Fibroblast of the aortic adventitia (primary cell): ENCODE results near the gene PRKAR2A. TPM values are rescaled to one million over a fixed set of nuclear protein-coding genes. Genes with fewer than 3 reads are reported as not detected.
"Not testable (repeated sequence)": the region's sequence is repeated elsewhere in the genome, so short reads cannot be mapped to it uniquely, and the experiment has no call there.

Source experiments
- DNase-seq: peaks from one replicate; pipeline ENCODE4 v3.0.0-alpha.2; 2010; ENCODE audit warnings: low read depth
- H3K4me3 ChIP-seq: 2 replicates; pipeline ENCODE4 v1.5.1; 2011; ENCODE audit warnings: low read depth, mild to moderate bottlenecking, control low read depth, low read length, moderate library complexity
- total RNA-seq: library from RNA; depleted of rRNA; stranded (reverse); fragments of >200 nt; gene quantifications from 2 replicates; pipeline ENCODE4 v1.2.3, GENCODE V29; 2012; ENCODE audit warnings: low replicate concordance
- TF ChIP-seq, protein P1 (sequence below): IDR thresholded peaks from 2 replicates; pipeline ENCODE4 v1.5.1; 2011; ENCODE audit warnings: mild to moderate bottlenecking, low read length, control low read depth, inconsistent platforms; ENCODE audit not compliant: insufficient read depth

PRKAR2A gene
- total RNA-seq, 1 donor, result 43.4 TPM

DNA sequence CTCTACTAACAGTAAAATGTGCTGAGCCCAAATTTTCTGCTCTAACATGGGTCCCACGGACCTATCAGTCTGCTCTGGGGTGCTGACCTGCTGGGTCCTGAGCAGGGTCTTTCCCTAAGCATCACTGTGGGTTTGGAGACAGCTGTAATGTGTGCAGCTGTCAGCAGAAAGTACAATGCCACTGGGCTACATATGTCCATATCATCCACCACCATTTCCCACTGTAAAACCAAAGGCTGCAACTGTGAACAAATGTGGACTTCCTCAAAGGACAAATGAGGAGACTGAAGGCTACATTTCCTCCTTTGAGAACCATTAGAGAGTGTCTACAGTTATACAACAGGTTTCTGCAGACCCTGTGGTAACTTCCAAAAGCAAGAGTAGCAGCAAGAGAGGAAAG is 96.8 kb downstream of the PRKAR2A start:
- TF ChIP-seq, protein P1, sequence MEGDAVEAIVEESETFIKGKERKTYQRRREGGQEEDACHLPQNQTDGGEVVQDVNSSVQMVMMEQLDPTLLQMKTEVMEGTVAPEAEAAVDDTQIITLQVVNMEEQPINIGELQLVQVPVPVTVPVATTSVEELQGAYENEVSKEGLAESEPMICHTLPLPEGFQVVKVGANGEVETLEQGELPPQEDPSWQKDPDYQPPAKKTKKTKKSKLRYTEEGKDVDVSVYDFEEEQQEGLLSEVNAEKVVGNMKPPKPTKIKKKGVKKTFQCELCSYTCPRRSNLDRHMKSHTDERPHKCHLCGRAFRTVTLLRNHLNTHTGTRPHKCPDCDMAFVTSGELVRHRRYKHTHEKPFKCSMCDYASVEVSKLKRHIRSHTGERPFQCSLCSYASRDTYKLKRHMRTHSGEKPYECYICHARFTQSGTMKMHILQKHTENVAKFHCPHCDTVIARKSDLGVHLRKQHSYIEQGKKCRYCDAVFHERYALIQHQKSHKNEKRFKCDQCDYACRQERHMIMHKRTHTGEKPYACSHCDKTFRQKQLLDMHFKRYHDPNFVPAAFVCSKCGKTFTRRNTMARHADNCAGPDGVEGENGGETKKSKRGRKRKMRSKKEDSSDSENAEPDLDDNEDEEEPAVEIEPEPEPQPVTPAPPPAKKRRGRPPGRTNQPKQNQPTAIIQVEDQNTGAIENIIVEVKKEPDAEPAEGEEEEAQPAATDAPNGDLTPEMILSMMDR, result no peak

DNA sequence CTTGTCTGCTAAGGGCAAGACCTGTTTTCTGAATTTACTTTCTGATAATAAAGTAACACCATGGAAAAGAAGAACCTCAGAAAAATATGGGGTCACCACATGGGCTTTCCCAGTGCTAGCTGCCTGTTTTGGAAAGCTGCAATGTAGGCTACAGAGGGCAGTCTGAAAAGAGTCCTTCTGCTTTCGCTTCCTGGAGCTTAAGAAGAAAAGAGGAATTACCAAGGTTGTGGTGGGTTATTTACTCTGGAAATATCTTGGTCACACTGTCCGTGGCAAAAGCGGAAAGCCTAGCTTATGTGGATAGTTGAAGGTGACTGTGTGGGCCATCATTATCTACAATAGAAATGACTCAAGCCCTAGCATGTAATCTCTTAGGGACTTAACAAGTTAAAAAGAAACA is 98.9 kb downstream of the PRKAR2A start:
- H3K4me3 ChIP-seq, result no peak overlapping the region
- DNase-seq, result no peak
- TF ChIP-seq, protein P1, result no peak

More for the DNA sequence above, 96.8 kb downstream of the PRKAR2A start:
- H3K4me3 ChIP-seq, result no peak overlapping the region
- DNase-seq, result no peak

DNA sequence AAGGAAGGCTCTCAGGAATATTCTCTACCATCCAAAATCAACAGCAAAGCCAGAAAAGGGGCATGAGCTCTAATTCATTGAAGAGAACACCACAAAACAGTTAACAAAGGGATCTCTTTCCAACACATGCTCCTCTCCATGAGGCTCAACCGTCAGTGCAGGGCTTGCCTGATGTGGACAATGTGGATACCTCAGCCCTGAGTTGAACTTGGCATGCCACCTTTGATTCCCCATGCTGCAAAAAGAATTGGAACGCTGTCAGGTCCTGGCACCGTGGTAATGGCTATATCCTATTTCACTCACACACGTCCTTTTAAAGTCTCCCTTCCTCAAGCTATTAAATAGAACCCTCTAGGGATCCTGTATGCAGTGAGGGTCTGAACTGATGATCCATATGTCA is 100.0 kb downstream of the PRKAR2A start:
- no peak overlapping the region for H3K4me3 ChIP-seq
- no peak for DNase-seq
- TF ChIP-seq, protein P1, result no peak

DNA sequence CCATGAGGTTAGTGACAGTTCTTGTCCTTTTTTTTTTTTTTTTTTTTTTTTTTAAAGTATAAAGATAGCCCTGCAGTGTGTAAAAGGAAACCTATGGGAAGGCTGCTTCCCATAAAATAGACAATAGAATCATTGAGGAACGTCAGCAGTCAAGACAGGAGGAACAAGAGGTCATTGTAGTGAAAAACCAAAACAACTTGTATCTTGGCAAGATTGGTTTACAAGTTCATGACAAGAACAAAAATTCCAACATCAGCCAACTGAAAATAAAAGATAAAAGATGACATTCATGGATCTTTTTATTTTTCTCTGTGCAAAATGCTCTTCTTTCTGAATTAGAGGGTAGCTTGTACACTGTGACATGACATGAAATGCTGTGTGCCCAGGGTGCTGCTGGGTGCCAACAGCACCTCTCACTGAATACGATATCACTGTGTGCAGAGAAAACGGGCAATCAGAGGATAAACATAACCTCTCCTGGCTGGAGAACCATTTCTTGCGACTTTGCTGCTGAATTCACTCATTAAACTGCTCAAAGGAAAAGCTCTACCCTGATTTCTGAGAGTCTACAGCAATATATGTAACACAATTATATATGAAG is 100.6 kb downstream of the PRKAR2A start:
- no peak overlapping the region for H3K4me3 ChIP-seq
- no peak for DNase-seq
- TF ChIP-seq, protein P1, result no peak

DNA sequence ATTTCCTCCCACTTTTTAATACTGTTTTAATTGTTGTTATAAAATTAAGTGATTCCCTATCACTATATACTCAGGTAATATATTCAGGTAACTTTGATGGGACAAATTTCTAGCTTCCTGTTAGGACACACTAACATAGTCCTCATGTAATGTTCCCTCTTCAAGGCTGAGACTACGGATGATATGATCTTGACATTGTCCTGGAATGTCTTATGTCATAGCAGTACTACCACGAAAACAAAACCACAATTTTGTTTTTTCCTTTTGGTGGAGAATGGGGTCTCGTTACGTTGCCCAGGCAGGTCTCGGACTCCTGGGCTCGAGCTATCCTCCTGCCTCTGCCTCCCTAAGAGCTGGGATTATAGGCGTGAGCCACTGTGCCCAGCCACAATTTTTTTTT is 103.9 kb downstream of the PRKAR2A start:
- TF ChIP-seq, protein P1, result no peak
- DNase-seq, result no peak
- no peak overlapping the region for H3K4me3 ChIP-seq

DNA sequence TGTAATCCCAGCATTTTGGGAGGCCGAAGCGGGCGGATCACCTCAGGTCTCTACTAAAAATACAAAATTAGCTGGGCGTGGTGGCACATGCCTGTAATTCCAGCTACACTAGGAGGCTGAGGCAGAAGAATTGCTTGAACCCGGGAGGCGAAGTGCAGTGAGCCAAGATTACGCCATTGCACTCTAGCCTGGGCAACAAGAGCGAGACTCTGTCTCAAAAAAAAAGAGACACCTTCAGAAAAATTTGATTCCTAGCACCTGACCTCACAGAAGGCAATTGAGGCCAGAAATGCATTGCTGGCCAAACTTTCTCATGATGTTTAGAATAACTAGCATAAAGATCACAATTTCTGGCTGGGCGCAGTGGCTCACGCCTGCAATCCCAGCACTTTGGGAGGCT is 106.4 kb downstream of the PRKAR2A start:
- not testable (repeated sequence) for H3K4me3 ChIP-seq, DNase-seq

DNA sequence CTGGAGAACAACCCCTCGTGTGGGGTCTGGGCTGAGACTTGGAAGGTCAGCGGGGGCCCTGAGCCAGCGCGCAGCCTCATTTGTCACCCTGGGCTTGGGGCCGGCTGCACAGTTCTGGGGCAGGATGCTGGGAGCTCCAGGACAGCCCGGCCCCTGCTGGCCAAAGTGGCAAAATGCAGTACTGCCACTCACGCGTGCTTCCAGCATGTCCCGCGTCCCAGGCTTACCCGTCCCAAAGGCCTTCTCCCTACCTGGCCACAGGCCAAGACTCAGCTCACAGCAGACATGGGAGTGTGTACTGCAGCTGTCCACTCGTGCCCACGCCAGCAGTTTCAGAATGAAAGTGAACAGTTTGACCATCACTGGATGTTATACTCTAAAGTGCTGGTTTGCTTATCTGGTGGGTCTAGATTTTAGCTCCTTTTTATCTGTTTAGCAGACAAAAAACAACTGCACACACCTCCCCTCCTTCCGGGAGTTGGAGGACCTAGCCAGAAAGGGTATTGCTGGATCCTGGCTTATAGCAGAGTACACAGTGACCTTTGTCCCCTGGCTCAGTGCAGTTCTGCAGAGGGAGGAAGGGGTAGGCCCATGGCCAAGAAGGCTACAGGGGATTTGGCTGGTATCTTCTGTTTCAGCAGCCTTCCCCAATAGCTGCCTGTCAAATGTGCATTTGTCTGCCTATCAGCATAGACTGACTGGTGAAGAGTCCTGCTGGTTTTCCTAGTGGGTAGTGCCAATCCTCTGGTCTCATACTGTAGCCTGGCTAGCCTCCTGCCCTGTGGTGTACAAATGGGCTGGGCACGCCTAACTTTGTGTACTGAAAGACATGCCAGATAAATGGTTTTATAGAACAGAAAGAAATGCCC is 107.5 kb downstream of the PRKAR2A start:
- H3K4me3 ChIP-seq, result peak overlapping the region; percentile 9
- TF ChIP-seq, protein P1, result peak; percentile 92
- DNase-seq, result peak; percentile 73
